ENCODE data around the gene GPRIN2. TPM values are rescaled to one million over a fixed set of nuclear protein-coding genes. Genes with fewer than 3 reads are reported as not detected.

GPRIN2 gene
- total and polyA plus RNA-seq, 3 donors from 2014 or later: 4.3 to 5.7 (median 4.9) TPM

GRCh38 chr10:46517541-46517940 lies 38.9 kb downstream of the GPRIN2 start:
- peak; percentile 9 for DNase-seq
- no peaks in the 10 kb centered on the region for H3K36me3 ChIP-seq (ENCODE audit: low read depth, missing control alignments)
- no peaks in the 10 kb centered on the region for H3K9me3 ChIP-seq
- H3K27ac ChIP-seq: no peak overlapping the region
- TF ChIP-seq, protein P1, sequence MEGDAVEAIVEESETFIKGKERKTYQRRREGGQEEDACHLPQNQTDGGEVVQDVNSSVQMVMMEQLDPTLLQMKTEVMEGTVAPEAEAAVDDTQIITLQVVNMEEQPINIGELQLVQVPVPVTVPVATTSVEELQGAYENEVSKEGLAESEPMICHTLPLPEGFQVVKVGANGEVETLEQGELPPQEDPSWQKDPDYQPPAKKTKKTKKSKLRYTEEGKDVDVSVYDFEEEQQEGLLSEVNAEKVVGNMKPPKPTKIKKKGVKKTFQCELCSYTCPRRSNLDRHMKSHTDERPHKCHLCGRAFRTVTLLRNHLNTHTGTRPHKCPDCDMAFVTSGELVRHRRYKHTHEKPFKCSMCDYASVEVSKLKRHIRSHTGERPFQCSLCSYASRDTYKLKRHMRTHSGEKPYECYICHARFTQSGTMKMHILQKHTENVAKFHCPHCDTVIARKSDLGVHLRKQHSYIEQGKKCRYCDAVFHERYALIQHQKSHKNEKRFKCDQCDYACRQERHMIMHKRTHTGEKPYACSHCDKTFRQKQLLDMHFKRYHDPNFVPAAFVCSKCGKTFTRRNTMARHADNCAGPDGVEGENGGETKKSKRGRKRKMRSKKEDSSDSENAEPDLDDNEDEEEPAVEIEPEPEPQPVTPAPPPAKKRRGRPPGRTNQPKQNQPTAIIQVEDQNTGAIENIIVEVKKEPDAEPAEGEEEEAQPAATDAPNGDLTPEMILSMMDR (IDR thresholded peaks at IDR 0.05): no peak
- TF ChIP-seq POLR2A (IDR thresholded peaks at IDR 0.05): no peak
- no peaks in the 10 kb centered on the region for H3K4me1 ChIP-seq
- no peaks in the 10 kb centered on the region for H3K27me3 ChIP-seq
- no peak overlapping the region for H3K4me3 ChIP-seq
- WGBS, 2 donors: 86 to 94% methylated on average over 5 of the region's 5 CpGs
- intact Hi-C loops (cut with DNase I; ENCODE audit: low total_unique reads): no loop called here

- no peak overlapping the region for H3K4me3 ChIP-seq
- H3K4me1 ChIP-seq: no peaks in the 10 kb centered on the region
- no peak overlapping the region for H3K27ac ChIP-seq
- 68 to 75% methylated on average over 11 of the region's 11 CpGs for WGBS, 2 donors
- no peaks in the 10 kb centered on the region for H3K36me3 ChIP-seq (ENCODE audit: low read depth, missing control alignments)
- TF ChIP-seq POLR2A (IDR thresholded peaks at IDR 0.05): no peak
- TF ChIP-seq, protein P1 (IDR thresholded peaks at IDR 0.05): no peak
- no peaks in the 10 kb centered on the region for H3K27me3 ChIP-seq
- no peaks in the 10 kb centered on the region for H3K9me3 ChIP-seq
- intact Hi-C loops (cut with DNase I; ENCODE audit: low total_unique reads): no loop called here
- DNase-seq: peak; percentile 11
These were observed 39.6 kb downstream of the GPRIN2 start for GRCh38 chr10:46516660-46517416.

GRCh38 chr10:46515793-46516192 lies 40.7 kb downstream of the GPRIN2 start:
- peak; percentile 13 for DNase-seq
- H3K27ac ChIP-seq: no peak overlapping the region
- H3K36me3 ChIP-seq (ENCODE audit: low read depth, missing control alignments): no peaks in the 10 kb centered on the region
- no peaks in the 10 kb centered on the region for H3K4me1 ChIP-seq
- 90 to 96% methylated on average over 3 of the region's 3 CpGs for WGBS, 2 donors
- H3K27me3 ChIP-seq: no peaks in the 10 kb centered on the region
- intact Hi-C loops (cut with DNase I; ENCODE audit: low total_unique reads): no loop called here
- no peak overlapping the region for H3K4me3 ChIP-seq
- H3K9me3 ChIP-seq: no peaks in the 10 kb centered on the region
- TF ChIP-seq, protein P1 (IDR thresholded peaks at IDR 0.05): no peak
- no peak for TF ChIP-seq POLR2A (IDR thresholded peaks at IDR 0.05)

GRCh38 chr10:46515366-46515765 lies 41.1 kb downstream of the GPRIN2 start:
- Histone ChIP-seq H3K27ac (no peak overlapping the region), H3K36me3 (ENCODE audit: low read depth, missing control alignments) (no peaks in the 10 kb centered on the region), H3K4me1 (no peaks in the 10 kb centered on the region), H3K4me3 (no peak overlapping the region), H3K27me3 (no peaks in the 10 kb centered on the region), H3K9me3 (no peaks in the 10 kb centered on the region)
- DNase-seq: peak; percentile 9
- intact Hi-C loops (cut with DNase I; ENCODE audit: low total_unique reads): no loop called here
- no peak for TF ChIP-seq POLR2A (IDR thresholded peaks at IDR 0.05)
- TF ChIP-seq, protein P1 (IDR thresholded peaks at IDR 0.05): no peak

GRCh38 chr10:46514899-46515298 lies 41.6 kb downstream of the GPRIN2 start:
- intact Hi-C loops (cut with DNase I; ENCODE audit: low total_unique reads): no loop called here
- WGBS, 2 donors: 78 to 86% methylated on average over 3 of the region's 3 CpGs
- H3K4me1 ChIP-seq: no peaks in the 10 kb centered on the region
- no peak for DNase-seq
- no peak overlapping the region for H3K4me3 ChIP-seq
- H3K27ac ChIP-seq: no peak overlapping the region
- no peaks in the 10 kb centered on the region for H3K36me3 ChIP-seq (ENCODE audit: low read depth, missing control alignments)
- no peaks in the 10 kb centered on the region for H3K27me3 ChIP-seq
- TF ChIP-seq POLR2A (IDR thresholded peaks at IDR 0.05): no peak
- TF ChIP-seq, protein P1 (IDR thresholded peaks at IDR 0.05): no peak
- H3K9me3 ChIP-seq: no peaks in the 10 kb centered on the region

Measured in testis (tissue), 3 donors.